HG03175 (cell line): ENCODE results near the gene RHOBTB1.
"Not testable (repeated sequence)": the region's sequence is repeated elsewhere in the genome, so short reads cannot be mapped to it uniquely, and the experiment has no call there.

ENCODE experiments used
- ATAC-seq: cut with Tn5 transposase; IDR thresholded peaks from one replicate; pipeline ENCODE4 v1.9.1; 2021; ENCODE audit warnings: mild to moderate bottlenecking, moderate library complexity; ENCODE audit not compliant: unreplicated experiment

Gene RHOBTB1

DNA sequence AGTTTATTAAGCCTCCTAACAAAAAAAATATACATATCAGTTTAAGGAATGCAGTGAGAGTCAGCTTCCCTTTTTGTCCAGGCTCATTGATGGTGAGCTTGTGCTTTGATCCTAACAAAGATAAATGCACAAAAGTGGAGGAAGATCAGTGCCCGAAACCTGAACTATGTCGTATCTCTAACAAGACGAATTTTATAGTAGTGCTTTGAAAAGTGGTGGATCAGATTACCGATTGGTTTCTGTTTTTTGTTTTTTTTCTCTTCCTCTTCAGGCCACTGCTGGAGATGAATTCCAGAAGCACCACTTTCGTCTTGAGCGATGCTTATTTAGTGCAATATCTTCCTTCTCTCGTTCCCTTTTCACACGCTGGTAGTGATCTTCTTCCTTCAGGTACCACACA lies 72.8 kb downstream of the RHOBTB1 start:
- no peak for ATAC-seq

- no peak for ATAC-seq
These were observed 73.2 kb downstream of the RHOBTB1 start for GRCh38 chr10:60870803-60871202.

DNA sequence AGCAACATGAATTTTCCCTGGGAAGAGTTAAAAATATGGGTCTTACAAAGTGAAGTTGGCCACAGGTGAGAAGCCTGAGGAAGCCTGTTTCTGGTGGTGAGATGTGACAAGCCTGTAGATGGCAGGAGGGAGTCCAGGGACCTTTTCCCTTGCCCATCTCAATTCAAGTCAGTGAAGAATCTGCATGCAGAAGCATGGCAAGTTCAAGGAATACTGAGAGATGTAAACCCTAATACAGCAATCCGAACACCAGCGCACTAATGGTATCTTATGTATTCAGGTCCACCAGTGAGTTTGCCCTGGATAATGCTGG lies 73.6 kb downstream of the RHOBTB1 start:
- no peak for ATAC-seq

- no peak for ATAC-seq
These were observed 74.2 kb downstream of the RHOBTB1 start for GRCh38 chr10:60869652-60870415.

GRCh38 chr10:60868946-60869345 lies 75.0 kb downstream of the RHOBTB1 start:
- no peak for ATAC-seq

DNA sequence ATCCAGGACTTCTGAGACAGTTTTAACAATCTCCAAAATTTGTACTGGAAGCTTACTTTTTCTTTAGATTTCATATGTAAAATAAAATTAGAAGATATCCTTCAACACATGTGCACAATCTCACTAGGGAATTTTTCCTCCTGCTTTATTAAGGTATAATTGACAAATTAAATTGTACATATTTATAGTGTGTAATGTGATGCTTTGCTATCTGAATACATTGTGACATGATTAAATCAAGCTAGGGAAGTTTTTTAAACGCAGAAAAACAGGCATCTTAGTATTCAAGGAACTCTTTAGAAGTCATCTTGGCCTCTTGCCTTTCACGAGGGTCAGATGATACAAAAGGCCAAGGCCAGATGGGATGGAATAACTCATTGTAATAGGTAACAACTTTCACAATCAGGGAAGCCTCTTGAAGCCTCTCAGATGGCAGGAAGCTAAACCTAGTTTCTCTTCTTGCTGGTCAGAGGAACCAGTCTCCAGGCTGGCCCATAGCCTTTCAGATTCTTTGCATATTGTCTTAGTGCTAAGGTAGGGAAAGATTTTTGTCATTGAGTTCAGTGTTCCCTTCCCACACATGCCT lies 78.7 kb downstream of the RHOBTB1 start:
- ATAC-seq: no peak

DNA sequence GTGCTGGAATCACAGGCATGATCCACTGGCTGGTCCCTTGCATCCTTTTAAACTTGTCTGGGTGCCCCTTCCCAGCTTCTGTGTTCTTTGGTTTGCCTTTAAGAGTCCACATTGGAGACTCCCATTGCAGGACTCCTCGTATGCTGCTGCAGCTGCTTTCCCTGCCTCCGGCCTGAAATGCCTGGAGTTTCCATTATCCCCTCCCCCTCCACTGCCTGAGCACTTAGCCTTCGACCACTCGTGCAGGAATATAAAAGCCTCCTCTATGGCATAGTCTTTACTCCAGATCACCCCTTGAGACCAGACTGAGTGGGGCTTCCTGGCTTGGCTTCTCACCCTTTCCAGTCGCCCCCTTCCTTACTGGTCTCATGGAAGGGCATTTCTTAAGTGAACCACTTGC lies 80.2 kb downstream of the RHOBTB1 start:
- no peak for ATAC-seq

DNA sequence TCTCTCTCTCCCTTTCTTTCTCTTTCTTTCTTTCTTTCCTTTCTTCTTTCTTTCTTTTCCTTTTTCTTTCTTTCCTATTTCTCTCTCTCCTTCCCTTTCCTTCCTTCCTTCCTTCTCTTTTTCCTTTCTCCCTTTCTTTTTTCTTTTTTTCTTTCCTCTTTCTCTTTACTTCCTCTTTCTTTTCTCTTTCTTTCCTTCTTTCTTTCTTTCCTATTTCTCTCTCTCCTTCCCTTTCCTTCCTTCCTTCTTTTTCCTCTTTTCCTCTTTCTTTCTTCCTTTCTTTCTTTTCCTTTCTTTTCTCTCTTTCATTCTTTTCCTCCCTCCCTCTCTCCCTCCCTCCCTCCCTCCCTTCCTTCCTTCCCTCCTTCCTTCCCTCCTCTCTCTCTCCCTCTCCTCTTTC lies 81.5 kb downstream of the RHOBTB1 start:
- ATAC-seq: no peak

- ATAC-seq: no peak
These were observed 87.6 kb downstream of the RHOBTB1 start for GRCh38 chr10:60856405-60856804.

DNA sequence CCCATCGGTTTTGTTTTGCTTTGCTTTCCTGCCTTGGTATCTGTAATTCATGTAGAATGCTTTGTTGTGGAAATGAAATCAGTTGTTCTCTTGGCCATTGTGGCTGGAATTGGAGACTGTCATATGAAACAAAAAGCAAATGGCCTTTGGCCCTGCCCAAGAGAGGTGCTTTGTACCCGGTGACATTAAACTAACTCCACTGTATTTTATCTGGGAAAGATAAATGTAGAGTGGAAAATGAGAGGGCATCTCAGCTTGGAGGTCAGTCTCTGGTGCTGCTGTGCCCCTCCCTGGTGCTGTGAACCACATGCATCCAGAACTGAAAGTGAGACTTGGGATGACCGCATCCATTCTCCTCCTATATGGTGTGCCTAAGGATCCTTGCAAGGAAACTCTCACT lies 90.3 kb downstream of the RHOBTB1 start:
- no peak for ATAC-seq

- no peak for ATAC-seq
These were observed 90.9 kb downstream of the RHOBTB1 start for GRCh38 chr10:60853107-60853506.

GRCh38 chr10:60849740-60850139 lies 94.2 kb downstream of the RHOBTB1 start:
- ATAC-seq: no peak

- no peak for ATAC-seq
These were observed 94.8 kb downstream of the RHOBTB1 start for GRCh38 chr10:60849217-60849616.

- no peak for ATAC-seq
These were observed 95.3 kb downstream of the RHOBTB1 start for GRCh38 chr10:60848680-60849079.

- no peak for ATAC-seq
These were observed 95.9 kb downstream of the RHOBTB1 start for GRCh38 chr10:60848126-60848525.

DNA sequence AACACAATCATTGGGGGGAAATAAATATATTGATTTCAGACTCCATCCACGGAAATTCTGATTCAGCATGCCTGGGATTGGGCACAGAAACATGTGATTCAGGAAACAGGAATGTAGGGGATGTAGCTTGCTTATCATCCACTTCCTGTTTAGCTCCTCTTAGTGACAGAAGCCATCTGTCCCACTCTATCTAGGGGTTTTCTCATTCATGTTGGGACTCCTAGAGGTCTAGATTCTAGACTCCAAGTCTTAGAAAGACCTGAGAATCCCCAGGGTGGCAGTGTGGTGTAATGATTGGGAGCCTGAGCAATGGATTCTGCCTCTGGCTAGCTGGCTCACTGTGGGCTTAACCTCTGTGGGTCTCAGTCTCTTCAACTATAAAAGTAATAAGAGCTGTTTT lies 97.8 kb downstream of the RHOBTB1 start:
- ATAC-seq: no peak

GRCh38 chr10:60845038-60845437 lies 98.9 kb downstream of the RHOBTB1 start:
- no peak for ATAC-seq

- ATAC-seq: no peak
These were observed 101.3 kb downstream of the RHOBTB1 start for GRCh38 chr10:60842694-60843093.

GRCh38 chr10:60841227-60841626 lies 102.8 kb downstream of the RHOBTB1 start:
- ATAC-seq: not testable (repeated sequence)

DNA sequence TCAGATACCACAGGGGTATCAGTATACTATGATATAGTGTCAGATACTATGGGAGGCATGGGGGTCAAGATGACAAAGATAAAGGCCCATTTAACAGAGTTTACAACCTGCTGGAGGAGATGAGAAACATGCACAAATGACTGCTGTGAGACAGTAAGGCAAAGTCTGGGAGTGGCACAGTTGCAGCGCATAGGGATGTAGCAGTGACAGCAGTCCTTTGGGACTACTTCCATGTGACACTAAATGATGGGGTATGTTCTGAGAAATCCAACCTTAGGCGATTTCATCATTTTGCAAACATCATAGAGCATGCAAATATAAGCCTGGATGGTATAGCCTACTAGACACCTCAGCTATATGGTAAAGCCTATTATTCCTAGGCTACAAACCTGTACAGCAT lies 108.9 kb downstream of the RHOBTB1 start:
- ATAC-seq: no peak

DNA sequence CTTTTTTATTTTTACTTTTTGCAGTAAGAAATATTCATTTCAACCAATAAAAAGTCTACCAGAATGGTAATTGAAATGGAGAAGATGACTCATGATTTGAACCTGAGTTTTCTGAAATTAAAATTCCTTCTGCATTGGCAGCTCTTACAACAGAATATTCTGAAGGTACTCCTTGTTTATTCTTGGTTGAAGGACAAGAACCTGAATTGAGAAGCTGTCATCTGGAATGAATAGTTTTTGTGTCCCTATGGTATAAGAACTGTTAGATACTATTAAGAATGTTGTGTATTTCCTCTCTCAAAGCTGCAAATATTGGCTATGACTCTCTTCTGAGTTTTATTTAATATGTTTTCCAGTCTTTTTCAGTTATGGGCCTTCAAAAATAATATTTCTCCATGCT lies 109.6 kb downstream of the RHOBTB1 start:
- ATAC-seq: no peak

GRCh38 chr10:60832136-60832535 lies 111.8 kb downstream of the RHOBTB1 start:
- not testable (repeated sequence) for ATAC-seq

DNA sequence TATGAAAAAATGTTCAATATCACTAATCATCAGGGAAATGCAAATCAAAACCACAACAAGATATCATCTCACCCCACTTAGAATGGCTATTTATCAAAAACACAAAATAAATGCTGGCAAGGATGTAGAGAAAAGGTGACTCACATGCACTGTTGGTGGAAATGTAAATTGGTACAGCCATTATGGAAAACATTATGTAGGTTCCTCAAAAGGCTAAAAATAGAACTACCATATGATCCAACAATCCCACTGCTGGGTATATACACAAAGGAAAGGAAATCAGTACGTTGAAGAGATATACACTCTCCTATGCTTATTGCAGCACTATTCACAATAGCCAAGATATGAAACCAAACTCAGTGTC lies 115.5 kb downstream of the RHOBTB1 start:
- ATAC-seq: no peak
